Stimulated activated CD8-positive, alpha-beta memory T cell treated with anti-CD3 and anti-CD28 coated beads, Interleukin-4, amount 100 ng/mL, for 4 hours (primary cell): Measurements from ENCODE around the gene WNT1.

Experiments used
- DNase-seq, 2 donors: peaks; one replicate each; pipeline ENCODE4 v3.0.0-alpha.2; 2020; ENCODE audit warnings: low read depth in 2 of 2, low spot score in 1 of 2

The WNT1 gene

DNA sequence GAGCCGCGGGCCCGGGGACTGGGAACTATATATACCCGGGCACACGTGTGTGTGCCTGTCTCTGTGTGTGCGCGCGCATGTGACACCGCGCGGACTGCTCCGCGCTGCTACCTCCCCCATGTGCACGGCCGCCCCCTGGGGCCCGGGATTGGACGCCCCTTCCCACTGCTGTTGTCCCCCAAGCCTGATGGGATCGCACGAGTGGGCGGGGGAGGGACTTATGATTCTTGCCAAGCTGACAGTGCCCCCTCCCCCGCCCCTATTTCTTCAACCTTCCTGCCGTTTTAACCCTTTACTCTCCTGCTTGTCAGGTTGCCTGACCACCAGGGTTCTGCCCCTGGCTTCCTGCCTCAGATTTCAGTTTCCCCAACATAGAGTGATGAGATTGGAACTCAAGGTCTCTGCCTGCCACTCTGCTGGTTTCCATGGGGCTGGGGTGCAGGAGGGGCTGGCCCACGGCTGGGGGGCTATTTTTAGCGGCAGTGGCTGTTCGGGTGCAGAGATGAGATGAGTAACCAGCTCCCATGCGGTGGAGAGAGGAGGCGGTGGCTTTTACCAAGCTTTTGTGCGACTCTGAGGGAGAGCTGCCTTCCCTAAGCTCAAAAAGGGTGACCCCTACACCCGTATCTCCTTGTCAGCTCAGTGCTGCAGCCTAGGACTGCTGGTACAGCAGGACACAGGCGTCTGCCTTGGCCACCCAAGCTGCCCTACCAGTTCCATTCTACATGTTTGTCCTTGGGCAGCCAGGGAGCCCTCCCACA is 21.4 kb downstream of the WNT1 start, which contains the start of gene DDN:
DDN (minus strand) TSS at position 5 of the 761 bp plus-strand sequence. CDS start 88 bp downstream, outside the sequence.
- DNase-seq = no peak

DNA sequence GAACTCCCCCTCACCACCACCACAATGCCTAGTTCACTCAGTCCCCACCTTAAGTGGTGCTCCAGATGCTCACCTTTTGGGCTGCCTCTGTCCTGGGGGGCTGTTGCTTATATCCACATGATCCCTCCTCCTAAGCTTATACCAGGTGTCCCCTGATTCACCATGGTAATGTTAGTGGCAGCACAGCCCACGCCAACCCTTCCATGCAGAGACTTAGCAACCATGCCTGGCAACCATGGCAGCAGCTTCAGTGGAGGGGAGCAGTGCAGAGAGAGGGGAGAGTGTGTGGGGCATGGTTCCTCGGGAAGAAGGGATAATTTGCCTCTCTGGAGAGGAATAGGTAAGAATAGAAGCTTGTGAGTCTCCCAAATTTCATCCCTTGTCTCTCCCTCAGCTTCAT is 22.2 kb downstream of the WNT1 start:
- no peak for DNase-seq

DNA sequence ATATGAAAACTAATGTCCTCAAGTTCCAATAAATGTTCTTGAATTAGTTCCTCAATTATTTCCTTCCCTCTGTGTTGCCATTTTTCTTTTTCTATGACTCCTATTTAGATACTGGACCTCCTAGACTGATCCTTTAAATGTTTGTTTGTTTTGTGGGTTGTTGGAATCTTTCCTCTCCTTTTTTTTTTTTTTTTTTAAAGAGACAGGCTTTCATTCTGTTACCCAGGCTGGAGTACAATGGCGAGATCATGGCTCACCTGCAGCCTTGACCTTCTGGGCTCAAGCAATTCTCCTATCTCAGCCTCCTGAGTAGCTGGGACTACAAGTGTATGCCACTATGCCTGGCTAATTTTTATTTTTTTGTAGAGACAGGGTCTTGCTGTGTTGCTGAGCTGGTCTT is 30.8 kb downstream of the WNT1 start:
- DNase-seq = no peak

DNA sequence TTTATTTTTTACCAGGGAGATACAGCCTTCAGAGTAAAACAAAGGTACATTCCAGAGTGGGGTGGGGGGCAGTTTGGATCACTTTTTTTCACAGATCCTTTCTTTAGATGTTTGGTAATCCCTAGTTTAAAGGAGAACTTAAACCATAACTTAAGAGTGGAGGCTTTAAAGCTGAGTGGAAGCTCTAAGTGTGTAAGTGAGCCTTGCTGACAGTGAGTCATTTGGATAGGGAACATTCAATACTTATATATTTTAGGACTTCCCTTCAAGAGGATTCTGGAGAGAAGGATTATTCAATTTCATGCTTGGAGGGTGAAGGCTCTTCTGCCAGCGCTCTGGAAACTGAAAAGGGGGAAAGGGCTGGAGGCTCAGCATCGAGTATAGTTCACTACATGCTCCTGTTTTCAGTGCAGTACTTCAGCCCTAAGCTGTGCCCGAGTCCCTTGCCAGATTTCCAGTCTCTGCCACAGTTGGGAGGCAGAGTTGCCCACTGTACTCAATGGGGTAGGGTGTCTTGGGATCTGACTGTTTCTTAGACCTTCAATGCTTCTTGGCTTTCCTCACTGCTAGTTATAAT is 32.1 kb downstream of the WNT1 start:
- DNase-seq = no peak

DNA sequence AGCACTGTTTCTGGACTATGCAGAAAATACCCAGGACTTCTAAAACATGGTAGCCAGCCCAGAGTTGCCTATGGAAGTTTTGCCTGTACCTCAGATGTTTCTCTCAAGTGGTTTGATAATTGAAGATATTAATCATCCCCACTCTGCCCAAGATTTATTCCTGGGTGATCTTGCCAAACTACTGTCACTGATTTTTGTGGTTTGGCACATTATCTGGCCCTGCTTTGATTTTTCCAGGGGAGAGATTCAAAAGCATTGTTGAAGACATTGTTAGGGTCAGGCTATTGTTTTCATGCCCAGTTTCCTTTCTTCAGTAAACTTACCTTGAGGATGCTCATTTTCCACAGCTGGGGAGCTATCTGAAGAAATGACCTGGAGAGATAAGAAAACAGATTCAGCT is 34.6 kb downstream of the WNT1 start:
- DNase-seq = no peak

DNA sequence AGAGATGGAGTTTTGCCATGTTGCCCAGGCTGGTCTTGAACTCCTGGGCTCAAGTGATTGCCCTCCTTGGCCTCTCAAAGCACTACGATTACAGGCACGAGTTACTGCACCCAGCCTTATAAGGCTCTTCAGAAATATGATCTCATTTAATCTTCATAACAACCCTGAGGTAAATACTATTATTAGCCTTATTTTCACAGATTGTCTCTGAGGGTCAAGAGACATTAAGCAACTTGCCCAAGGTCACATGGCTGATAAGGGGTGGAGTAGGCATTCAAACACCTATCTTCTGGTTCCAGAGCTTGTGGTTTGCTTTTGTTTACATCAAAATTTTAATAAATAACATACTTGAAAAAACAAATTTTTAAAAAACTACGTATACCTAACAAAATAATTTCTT is 35.3 kb downstream of the WNT1 start:
- no peak for DNase-seq

DNA sequence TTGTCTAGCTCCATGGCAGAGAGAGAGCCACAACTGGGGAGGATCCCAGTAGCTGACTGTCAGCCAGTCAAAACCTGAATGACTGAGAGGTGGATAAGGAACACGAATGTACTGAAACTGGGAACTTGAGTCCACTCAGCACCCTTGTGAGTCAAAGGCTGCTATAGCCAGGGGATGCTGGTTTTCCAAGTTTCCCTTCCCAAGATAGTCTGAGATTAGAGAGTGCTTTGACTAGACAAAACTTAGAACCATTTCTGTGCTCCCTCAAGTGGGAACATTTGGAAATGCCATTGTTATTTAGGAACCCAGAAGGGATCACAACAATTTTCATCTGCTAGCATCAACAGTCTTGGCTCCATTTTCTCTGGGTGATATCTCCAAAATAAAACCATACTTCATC is 36.4 kb downstream of the WNT1 start:
- no peak for DNase-seq

DNA sequence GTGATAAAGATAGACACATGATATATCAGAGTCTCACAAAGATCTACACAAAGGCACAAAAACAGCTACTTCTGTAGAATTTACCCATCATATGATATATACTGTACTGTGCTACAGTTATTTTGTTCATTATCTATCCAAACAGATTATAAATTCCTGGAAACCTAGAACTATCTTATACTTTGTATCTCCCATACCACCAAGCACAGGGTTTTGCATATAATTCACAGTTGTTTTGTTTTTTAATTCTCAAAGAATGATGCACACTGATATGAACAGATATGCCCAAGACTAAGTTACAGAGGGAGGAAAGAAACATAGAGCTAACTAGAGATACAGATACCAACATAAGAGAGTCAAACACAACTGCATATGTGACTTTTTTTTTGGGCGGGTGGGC is 37.1 kb downstream of the WNT1 start:
- no peak for DNase-seq

DNA sequence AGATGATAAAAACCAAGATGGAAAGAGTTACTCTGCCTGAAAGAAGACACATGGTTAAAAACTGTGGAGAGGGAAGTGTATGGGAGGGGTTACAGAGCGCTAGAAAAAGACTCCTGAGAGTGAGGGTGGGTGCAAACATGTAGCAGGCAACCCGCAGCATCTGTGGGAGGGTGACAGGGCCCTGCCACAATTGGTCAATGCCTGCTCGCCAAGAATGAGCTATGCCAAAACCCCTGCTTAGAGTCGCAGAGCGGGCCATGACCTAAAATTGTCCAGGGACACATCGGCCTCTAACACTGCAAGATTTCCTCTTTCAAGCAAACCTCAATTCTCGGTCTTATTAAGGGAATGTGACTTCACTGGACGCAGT is 39.8 kb downstream of the WNT1 start:
- DNase-seq = no peak

DNA sequence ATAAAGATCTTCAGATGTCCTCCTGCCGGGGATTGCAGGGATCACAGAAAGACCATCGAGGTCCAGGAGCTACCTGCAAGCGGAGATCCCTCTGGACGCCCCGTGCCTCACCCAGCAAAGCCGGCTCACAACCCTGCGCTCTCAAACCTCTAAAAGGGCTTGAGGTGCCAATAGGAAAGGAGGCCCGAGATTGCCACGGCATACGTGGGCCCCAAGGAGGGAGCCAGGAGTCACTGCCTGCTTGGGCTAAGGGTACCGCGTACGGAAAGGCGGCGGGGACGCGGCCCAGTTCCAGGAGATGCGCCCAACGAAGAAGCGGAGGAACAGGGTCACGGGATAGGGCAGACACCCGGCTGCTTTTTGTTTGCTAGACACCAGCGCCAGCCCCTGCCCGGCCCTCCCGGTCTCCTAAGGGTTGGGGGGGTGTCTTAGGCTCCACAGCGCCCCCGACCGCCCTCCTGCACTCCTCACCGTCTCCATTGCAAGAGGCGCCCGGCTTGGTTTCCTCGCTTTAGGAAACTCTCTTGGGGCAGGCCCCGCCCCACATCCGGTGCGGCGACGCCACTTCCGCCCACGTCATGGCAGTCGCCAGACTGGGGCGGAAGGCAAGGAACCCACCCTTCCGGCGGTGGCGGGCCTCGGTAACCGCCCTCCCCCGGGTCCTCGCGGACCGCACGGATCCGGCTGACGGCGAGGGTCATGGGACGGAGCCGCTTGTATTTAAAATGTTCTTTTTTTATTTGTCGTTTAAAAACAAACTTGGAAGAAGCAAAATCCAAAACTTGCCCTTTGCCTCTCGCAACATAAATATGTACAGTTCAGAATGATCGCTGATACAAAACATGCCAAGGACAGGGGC is 40.4 kb downstream of the WNT1 start, which contains the start of gene PRKAG1:
PRKAG1 (minus strand) TSS at position 516 of the 859 bp plus-strand sequence; CDS start at position 480, 36 bp downstream.
- peak; percentile 87 to 92 for DNase-seq

DNA sequence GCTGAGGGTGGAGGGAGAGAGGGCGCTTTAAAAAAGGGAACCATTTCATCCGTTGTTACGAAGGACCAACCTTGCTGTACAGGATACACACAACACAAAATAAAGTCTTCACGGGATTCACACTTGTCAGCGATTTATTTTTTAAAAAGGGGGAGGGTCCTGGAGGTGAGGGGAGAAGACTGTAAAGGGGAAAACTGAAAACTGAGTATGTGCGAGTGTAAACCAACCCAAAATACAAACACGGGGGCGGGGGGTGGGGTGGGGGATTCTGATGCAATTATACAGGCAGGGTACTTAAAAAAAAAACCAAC is 41.0 kb downstream of the WNT1 start:
- DNase-seq = no peak

DNA sequence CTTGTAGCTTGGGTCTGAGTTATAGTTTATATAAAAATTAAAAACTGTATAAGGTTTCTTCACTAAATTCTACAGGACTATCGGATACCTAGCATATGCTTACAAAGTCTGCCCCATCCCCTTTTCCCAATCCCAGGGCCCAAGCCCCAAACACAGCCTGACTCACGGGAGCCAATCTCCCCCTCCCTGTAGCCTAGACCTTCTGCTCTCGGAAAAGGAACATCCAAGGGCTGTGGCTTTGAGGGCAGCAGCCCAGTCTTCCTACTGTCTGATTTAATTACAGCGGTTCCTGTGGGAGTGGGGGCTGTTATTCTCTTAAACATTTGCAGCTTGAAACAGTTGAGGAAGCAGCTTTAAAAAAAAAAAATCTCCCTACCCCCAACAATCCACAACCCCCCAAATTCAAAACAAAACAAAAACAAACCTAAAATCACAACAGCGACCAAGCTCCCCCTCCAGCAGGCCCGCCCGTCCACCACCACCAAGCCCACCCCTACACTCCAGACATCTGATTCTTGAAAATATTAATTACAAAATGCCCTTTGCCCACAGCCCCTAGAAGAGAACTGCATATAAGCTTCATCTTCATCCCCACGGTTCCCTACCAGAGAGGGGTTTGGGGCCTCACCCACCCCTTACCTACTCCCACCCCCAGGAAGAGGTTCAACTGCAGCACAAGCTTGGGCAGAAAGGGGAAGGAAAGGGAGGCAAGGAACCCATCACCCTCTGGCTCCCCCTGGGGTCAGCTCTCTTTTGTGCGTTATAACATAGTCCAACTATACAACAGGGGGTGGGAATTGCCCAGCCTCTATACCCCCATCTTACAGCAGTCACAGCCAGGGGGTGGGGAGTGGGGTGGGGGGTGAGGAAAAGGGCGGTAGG is 41.6 kb downstream of the WNT1 start:
- DNase-seq = no peak

DNA sequence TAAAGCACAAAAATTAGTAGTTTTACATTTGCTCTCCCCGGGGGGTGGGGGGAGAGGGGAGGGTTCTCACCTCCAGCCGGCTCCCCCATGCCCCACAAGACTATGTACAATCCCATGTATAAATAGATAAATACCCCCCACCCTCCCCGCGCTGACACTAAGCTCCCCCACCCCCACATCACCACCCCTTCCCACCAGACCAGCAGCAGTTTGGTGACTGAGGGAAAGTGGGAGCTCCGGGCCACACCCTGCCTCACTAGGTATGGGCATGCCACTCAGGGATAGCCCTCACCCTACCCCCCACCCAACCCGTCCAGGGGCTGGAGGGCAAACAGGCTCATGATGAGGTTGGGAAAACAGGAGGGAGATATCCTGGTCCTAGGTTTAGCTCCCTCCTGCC is 42.3 kb downstream of the WNT1 start:
- no peak for DNase-seq

DNA sequence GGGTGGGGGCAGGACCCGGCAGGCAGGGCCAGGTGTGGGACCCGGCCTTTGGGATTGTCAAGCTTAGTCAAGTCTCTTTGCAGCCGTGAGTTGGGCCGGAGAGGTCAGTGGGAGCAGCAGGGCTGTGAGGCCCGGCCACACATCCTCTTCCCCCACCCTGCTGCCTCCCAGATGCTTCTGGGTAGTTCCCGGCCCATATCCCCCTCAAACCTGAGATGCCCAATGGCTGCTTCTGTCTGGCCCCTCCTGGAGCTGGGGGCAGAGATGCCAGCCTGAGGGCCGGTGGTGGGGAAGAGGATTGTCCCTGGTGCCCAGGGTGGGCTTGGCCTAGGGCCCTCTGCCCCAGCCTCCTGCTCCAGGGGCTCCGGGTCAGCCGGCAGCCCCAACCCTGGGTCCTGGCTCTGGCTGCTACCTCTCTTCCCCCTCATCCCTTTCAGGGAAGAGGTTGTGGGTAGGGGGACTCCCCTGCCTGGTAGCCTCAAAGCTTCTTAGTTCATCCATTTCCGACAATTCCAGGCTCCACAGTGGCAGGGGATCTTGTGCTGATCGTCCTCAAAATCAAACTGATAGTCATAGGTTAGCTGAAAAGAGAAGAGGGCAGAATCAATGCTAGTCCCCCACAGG is 43.3 kb downstream of the WNT1 start:
- DNase-seq = no peak

DNA sequence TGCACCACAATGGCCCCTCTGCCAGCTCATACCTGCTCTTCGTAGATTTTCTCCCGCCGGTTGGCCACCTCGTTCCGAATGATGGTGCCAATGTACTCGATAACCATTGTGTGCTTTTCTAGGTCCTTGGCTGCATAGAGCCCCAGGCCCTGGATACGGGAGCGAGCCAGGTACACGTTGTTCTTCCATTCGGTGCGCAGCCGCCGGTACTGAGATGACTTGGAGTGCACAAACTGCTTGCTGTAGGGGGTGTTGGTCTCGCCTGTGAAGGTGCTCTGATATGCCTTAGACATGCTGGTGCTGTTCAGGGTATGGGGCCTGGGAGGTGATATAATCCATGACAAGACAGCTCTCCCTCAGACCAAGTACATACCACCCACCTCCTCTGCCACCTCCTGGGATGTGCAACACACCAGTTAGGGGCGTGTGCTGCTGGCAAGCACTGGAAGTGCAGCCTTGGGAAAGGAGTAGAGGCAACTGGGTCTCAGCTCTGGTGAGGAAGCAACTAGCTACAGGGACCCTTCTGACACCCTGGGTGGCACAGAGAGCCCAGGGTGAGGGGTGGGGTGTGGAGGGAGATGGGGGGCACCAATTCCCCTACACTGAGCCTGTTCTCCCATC is 44.5 kb downstream of the WNT1 start:
- DNase-seq = no peak

DNA sequence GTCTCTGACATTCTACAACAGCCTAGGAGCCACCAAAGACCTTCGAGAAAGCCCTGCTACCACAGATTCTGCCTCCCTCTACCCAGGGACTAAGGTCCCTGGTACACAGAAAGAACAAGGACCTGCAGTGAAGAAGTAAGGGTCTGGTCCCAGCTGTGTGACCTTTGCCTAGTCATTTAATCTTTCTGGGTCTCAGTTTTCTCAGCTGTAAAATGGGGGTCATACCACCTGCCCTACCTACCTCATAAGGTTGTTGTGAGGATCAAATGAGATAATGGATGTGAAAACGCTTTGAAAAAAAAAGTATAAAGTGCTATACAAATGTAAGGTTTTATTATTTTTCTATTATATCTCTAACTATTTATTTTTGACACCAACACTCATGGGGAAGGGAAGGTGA is 45.7 kb downstream of the WNT1 start:
- DNase-seq = no peak

DNA sequence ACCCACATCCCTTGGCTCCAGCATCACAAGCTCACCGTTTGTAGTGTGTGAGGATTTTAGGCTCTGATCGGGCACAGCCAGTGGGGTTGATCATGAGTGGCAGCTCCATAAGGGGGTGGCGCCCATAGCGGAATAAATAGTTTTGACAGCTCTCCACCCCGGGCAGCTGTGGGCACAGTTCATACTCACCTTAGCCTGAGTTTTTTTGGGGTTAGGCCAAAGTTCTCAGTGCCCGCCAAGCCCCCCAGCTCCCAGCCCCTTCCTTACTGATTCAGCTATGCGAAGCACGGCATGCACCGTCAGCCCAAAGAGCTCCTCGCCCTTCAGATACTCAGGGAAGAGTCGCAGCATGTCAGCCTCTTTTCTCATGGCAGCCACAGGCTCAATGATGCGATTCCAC is 46.4 kb downstream of the WNT1 start:
- DNase-seq = no peak

DNA sequence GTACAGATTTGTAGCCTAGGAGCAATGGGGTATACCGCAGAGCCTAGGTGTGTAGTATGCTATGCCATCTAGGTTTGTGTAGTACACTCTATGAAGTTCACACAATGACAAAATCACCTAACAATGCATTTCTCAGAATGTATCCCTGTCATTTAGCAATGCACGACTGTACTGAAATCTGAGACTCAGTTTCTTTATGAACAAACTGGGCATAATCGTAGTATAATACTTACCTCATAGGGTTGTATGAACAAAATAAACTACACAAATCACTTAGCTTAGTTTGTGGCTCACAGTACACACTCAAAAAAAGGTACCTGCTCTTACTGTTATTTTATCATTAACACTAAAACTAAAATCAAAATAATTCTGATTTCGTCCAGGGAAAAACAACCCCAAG is 47.3 kb downstream of the WNT1 start:
- DNase-seq = no peak

DNA sequence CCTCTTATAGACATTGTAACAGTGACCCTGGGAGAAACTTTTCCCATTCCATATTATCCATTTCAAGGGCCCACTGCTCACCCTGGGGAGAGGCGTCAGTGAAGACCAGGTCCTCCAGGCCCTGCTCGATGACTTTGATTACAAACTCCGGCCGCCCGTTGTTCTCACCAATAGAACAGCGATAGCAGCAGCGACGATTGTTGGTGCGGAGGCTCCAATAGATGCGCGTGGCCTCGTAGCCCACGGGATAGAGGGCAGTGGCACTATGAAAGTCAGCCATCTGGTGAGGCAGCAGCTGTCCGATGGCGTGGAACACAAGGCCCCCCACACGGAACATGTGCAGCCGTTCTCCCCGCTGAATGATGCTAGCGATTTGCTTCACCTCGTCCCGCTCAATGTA is 48.0 kb downstream of the WNT1 start:
- DNase-seq = no peak
